Adipose tissue (tissue), 3 donors: ENCODE results near the gene PGLYRP4. TPM values are rescaled to one million over a fixed set of nuclear protein-coding genes. Genes with fewer than 3 reads are reported as not detected.

Experiments used
- H3K27ac ChIP-seq: one replicate; pipeline ENCODE4 v1.5.1; 2013; ENCODE audit warnings: low read depth, low read length
- WGBS, 3 donors: extraction: QIAGEN DNeasy Blood & Tissue Kit; methylation state at CpG; one replicate each; pipeline ENCODE4 v1.1.7; 2013; 5-methylcytosine and 5-hydroxymethylcytosine counted together
- polyA plus RNA-seq, 3 donors: library from polyadenylated mRNA; stranded (reverse); fragments of 200-250 nt; gene quantifications; one replicate each; pipeline ENCODE4 v1.2.3, GENCODE V29; 2013
- donor health status: healthy with polysubstance abuse.
- donor health status: Bipolar disorder and iron deficiency.
- donor health status: healthy.

The PGLYRP4 gene
- polyA plus RNA-seq, 3 donors: not detected

DNA sequence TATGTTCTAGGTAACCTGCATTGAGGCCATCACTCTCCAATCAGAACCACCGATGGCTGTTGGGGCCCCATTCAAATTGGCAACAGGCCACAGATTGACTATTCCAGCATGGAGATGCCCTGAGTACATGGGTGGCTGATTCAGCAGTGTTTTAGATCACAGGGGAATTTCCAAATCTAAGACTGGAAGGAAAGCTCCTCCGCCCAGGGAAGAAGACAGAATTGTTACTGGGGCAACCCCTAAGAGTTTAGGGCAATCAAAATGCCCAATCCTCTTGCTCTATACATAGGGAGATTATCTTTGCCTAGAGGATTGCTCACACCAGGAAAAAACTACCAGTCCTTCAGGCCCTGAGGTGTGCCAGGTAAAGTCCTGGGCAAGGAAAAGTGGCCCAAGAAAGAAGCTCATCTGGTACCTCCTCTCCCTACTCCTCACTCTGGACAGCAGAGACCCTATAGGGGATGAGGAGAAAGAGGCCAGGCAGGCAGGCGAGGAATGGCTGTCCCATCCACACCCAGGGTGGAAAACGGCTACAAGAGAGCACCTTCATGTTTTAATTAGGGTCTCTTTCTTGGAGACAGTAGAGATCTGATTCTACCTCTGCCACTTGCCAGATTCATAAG is 36.4 kb upstream of the PGLYRP4 start:
- 64 to 81% (median 76%) methylated on average over 4 of the region's 4 CpGs for WGBS, 3 donors
- H3K27ac ChIP-seq: no peak overlapping the region

DNA sequence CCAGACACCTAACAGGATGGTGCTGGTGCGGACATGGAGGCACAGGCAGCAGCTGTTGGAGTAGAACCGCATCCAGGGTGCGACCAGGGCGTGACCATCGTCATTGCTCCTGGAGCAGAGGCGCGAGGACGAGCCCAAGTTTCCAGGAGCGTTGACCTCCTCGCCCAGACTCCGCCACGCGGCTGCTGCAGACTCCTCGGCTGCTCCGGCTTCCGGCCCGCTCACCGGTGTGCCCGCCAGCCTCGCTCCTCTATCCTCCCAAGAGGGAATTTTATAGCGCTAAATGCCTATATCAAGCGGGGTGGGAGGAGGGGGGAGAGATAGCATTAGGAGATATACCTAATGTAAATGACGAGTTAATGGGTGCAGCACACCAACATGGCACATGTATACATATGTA is 32.1 kb upstream of the PGLYRP4 start:
- no peak overlapping the region for H3K27ac ChIP-seq
- WGBS, 3 donors: 90 to 93% (median 90%) methylated on average over 23 of the region's 23 CpGs

DNA sequence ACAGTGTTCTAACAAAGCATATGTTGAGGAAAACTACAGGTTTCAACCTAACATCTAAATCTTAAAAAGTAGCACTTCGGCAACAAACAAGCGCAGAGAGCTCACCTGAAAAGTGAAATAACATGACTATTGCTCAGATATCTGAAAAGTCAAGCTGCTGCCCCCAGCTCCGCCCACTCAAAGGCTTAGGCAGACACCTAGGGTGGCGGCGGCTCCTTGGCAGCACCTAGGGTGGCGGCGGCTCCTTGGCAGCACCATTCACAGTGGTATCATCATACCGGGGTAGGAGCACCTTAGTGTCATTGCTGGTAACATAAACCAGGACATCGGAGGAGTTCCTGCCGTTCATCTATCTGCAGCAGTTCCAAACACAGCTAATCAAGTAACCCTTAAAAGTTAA is 30.9 kb upstream of the PGLYRP4 start:
- no peak overlapping the region for H3K27ac ChIP-seq
- WGBS, 3 donors: 87 to 92% (median 91%) methylated on average over 10 of the region's 10 CpGs

DNA sequence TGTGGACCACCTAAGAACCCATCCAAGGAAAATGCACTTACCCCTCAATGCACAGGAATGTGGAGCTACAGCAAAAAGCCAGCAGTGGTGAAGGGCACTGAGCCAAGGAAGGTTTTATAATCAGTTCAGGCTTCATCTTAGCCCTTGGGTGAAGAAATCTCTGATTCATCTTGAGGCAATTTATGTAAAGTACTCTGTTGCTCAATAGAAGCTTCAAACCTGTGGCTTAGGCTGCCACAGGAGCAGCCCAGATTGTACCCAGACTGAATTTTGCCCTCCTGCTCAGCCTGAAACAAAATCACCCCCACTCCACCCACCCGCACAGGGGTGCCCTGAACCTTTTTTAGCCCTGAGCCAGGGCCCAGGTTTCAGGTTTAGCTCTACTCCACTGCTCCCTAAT is 26.9 kb upstream of the PGLYRP4 start, which contains the start of gene S100A12:
S100A12 (minus strand) TSS at position 111 of the 400 bp plus-strand sequence. CDS start 1,029 bp downstream, outside the sequence.
- peak within 1 kb of the TSS; percentile 67 for H3K27ac ChIP-seq
- WGBS, 3 donors: 61 to 81% (median 74%) methylated on average over 1 of the region's 1 CpG

DNA sequence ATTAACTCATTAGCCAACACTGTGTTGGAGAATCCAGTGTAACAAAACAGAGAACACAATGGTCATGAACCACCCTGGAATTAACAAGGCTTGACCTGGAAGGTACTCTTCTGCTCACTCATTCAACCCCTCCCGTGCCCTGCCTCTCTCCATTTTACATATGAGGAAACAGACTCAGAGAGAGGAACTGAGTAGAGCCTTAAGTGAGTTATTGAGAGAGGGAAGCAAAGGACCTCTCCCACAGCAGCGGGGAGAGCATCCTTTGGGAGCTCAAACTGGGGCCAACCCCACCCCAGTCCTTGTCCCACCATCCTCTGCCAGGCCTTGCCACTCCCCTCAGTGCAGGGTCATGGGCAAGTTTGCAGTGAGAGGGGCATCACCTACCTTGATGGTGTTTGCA is 25.4 kb upstream of the PGLYRP4 start:
- 46 to 59% (median 51%) methylated on average over 2 of the region's 2 CpGs for WGBS, 3 donors
- H3K27ac ChIP-seq: no peak overlapping the region

DNA sequence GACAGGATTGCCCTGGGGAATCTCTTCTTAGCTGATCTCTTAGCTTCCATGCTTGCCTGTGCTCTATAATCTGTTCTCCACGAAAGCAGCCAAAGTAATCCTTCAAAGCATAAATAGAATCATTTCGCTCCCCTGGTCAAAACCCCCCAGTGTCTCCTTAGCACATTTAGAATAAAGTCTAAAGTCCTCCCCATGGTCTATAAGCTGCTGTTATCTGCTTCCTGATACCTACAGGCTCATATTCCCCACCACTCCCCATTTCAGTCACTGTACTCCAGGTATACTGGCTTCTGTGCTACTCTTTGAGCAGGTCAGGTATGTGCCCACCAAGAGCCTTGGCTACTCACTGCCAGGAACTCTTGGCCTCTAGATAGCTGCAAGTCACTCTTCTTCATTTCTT is 23.9 kb upstream of the PGLYRP4 start:
- H3K27ac ChIP-seq: no peak overlapping the region
- 78 to 94% (median 93%) methylated on average over 2 of the region's 2 CpGs for WGBS, 3 donors

DNA sequence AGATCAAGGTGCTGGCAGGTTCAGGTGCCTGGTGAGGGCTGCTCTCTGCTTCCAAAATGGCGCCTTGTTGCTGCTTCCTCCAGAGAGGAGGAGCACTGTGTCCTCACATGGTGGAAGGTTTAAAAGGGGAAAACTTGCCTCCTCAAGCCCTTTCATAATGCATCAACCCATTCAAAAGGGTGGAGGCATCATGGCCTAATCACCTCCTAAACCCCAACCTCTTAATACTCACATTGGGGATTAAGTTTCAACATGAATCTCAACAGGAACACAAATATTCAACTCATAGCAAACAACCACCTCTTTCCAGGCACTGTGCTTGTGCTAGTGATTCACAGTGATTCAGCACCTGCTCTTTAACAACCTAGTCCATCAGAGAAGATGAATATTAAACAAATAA is 22.6 kb upstream of the PGLYRP4 start:
- no peak overlapping the region for H3K27ac ChIP-seq
- WGBS, 3 donors: 90 to 100% (median 91%) methylated on average over 1 of the region's 1 CpG

DNA sequence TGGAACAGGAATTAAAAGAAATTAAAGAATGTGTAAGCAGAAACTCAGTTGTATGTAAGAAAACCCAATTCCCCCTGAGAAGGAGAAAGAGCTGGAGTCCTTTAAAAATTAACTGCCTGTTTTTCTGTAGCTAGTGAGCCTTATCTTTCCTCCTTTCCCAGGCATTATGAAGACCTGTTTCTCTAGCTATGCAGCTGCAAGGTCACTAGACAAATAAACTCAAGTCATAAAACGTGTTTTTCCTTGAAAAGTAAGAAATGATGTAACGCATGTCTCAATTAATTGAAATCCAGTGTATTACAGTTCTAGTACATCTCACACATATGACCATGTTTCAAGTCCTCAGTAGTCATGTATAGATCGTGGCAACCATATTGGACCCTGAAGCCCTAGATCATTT is 21.5 kb upstream of the PGLYRP4 start:
- H3K27ac ChIP-seq: no peak overlapping the region
- 51 to 75% (median 73%) methylated on average over 3 of the region's 3 CpGs for WGBS, 3 donors

DNA sequence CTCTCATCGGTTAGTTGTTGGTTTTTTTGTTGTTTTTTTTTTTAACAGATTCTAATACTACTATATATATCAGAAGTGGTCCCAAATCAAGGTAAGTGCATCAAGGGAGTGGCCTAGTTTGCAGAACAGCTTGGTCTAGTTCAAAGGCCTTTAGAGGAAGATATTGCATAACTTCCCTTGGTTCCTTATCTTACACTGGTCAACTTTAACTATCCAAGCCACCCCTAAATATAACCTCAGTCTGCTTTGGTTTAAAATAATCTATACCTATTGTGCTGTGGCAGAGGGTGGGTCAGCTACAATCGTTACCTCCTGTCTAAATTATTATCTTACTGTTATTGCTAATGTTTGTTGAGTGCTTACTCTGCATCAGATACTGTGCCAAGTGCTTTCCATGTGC is 19.9 kb upstream of the PGLYRP4 start:
- WGBS, 3 donors: 50 to 77% (median 56%) methylated on average over 2 of the region's 2 CpGs
- H3K27ac ChIP-seq: no peak overlapping the region

DNA sequence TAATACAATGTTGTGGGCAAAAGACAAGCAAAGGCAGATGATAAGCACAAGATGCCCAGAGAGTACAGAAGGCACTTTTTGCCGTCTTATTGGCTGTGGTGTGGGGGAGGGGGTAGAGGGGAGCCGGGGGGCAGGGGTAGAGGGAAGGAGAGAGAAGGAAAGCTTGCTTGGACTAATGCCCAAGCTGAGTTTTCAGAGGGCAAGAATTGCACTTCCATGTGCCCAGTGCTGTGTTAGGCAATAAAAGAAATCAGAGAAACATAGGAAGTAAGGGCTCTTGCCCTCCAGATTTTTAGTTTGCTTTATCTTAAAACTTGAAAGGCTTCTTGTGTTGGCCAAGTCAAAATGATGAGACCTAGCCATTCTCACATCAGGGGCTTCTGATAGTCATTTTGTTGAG is 18.4 kb upstream of the PGLYRP4 start:
- no peak overlapping the region for H3K27ac ChIP-seq
- 37 to 69% (median 41%) methylated on average over 2 of the region's 2 CpGs for WGBS, 3 donors

DNA sequence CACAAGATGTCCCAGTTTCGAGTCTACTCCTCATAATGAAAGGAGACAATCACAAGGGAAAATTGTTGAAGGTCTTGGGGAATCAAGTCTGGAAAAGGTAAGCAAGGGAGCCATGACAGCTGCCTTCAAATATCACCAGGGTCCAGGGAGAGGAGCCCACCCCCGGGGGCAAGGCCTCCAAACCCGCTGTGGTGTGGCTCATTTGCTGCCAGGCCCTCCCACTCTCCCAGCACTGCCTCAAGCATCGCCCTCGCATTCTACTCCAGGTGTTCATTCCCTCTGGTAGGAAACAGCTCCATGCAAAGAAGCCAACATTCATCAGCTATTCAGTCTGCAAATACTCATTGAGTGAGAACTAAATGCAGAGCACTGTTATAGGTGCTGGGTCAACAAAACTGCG is 17.6 kb upstream of the PGLYRP4 start:
- no peak overlapping the region for H3K27ac ChIP-seq
- WGBS, 3 donors: 63 to 83% (median 83%) methylated on average over 6 of the region's 6 CpGs

DNA sequence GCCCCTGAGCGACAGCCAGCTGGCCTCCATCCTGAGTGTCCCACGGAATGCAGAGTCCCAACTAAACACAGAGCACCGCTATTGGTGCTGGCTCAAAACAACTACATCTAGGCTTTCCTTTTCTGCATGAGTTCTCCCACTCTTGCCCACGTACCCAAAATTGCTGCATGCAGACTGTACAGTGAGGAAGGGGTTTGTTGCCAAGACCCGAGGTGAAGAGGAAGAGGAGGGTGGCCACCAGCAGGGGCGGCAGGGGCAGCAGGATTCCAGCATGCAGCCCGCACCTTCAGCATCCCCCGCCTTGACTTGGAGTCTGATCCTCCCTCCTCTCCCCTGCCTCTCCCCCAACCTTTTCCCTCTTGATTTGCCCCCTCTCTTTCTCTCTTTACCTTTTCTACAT is 17.1 kb upstream of the PGLYRP4 start:
- WGBS, 3 donors: 58 to 64% (median 59%) methylated on average over 8 of the region's 8 CpGs
- no peak overlapping the region for H3K27ac ChIP-seq

DNA sequence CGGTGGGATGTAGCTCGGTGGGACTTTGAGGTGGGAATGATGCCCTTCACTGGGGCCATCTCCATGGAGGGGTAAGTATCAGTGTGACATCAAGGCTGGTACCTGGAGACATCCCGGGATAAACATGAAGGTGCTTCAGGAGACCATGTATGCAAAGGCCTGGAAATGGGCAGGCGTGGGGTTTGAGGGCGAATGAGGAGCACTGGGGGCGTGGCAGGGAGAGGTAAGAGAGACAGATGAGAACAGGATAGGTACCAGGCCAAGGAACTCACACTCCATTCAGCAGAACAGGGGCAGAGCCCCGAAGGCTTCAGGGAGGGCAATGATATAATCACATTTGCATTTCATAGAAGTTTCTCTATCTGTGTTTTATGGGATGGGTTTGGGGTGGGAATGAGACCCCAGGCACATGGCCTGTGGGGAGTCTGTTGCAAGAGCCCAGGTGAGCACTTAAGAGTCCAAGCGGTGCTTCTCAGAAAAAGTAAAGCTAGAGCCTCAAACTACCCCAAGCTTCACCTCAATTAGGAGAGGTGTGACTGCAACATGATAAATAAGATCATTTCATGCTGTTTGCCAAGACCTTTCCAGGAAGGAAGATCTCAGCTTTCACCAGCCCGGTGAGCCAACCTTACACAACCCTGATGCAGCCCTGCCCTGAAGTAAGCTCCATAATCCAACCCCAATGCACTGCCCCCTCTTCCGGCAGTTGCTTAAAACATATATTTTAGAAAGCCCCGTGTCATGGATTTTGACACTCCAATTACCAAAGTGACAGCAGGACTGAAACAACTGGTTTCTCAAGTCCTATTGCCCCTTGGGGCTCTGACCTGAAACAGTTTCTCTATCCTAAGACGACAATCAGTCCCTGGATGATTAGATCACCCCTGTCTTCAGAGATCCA is 16.4 kb upstream of the PGLYRP4 start:
- WGBS, 3 donors: 63 to 71% (median 67%) methylated on average over 12 of the region's 12 CpGs

DNA sequence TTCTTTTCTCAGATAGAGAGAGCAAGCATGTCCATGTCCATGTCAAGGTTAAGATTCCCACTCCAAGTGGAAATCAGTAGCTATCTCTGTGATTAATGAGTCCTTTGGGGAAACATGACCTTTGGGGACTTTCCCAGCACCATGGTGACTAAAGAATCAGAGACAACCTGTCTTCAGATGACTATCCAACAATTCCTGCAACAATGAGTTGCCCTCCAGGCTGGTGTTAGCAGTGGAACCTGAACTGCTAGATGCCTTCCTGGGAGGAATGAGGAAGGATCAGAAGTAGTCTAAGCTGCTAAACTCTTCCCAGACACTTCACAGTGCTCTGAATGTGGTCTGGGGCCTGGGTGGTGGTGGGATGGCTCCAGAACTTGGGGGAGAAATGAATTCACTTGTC is 15.5 kb upstream of the PGLYRP4 start:
- H3K27ac ChIP-seq: no peak overlapping the region

More for the DNA sequence above, 16.4 kb upstream of the PGLYRP4 start:
- no peak overlapping the region for H3K27ac ChIP-seq

DNA sequence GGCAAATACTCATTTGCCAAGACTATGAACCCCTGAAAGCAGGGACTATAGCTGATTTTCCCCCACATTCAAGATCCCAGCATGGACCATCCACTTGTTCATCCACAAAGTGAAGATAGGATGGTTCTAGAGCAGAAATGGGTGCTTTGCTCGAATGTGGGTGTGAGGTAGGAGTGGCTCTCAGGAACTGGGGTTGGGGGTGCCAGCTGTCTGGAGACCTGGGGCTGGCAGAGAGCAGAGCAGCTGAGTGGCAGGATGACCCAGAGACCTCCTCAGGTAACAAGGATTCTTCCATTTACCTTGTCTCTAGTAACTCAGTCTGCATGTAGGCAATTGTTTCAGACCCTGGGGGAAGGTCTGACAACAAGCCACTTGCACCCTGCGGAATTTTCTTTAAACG is 15.0 kb upstream of the PGLYRP4 start:
- peak overlapping the region; percentile 31 for H3K27ac ChIP-seq
- WGBS, 3 donors: 52 to 75% (median 71%) methylated on average over 3 of the region's 3 CpGs

DNA sequence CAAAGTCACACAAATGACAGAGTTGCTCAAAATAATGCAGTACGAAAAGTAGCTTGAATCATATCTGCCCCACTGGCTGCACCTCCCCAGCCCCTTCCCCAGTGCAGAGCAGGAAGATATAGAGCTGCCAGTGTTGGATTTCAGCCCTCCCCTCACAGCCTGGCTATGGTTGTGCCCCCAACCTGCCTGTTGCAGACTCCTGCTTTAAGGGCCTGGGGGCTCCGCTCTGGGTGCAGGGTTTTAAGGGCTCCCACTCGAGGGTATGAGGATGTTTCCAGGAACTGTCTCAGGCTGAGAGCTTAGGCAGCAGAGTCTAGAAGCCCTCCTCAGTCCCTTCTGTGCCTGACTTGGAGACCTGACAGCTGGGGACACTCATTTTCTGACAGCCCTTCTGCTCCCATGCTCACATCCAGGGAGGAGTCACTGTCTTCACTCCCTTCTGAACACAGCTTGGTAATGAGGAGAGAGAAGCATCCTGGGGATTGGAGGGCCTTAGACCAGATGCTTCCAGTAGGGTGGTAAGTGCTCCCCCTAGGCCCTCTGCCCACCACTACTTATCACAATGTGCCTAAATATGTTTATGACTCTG is 13.6 kb upstream of the PGLYRP4 start:
- H3K27ac ChIP-seq: no peak overlapping the region
- WGBS, 3 donors: 80 to 86% (median 82%) methylated on average over 3 of the region's 3 CpGs

DNA sequence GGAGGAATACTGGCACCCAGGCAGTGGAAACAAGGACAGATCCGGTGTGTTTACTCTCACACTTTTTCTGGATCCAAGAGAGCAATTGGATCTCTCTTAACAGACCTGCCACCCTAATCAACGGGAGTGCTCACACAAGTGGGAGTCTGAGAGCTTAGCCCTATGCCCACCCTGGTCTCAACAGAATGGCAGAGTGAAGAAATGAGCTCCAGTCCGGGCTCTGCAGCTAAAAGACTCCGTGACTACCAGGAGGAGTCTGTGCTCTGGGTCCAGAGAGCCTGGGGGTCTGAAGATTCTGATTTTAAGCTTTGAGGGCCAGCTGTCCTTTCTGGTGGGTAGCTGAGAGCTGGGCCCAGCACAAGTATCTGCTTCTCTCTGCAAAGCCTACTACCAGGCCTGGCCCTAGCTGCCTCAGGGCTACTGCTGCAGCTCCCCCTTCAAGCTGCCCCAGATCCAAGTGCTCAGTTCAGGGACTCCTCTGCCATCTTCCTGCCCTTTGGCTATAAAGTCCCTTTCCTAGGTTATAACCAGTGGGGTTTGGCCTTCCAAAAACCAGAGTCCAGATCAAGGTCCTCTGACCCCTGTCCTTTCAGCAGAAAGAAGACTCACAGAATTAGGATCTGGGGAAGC is 13.0 kb upstream of the PGLYRP4 start:
- H3K27ac ChIP-seq: no peak overlapping the region
- WGBS, 3 donors: 73 to 79% (median 79%) methylated on average over 4 of the region's 4 CpGs

DNA sequence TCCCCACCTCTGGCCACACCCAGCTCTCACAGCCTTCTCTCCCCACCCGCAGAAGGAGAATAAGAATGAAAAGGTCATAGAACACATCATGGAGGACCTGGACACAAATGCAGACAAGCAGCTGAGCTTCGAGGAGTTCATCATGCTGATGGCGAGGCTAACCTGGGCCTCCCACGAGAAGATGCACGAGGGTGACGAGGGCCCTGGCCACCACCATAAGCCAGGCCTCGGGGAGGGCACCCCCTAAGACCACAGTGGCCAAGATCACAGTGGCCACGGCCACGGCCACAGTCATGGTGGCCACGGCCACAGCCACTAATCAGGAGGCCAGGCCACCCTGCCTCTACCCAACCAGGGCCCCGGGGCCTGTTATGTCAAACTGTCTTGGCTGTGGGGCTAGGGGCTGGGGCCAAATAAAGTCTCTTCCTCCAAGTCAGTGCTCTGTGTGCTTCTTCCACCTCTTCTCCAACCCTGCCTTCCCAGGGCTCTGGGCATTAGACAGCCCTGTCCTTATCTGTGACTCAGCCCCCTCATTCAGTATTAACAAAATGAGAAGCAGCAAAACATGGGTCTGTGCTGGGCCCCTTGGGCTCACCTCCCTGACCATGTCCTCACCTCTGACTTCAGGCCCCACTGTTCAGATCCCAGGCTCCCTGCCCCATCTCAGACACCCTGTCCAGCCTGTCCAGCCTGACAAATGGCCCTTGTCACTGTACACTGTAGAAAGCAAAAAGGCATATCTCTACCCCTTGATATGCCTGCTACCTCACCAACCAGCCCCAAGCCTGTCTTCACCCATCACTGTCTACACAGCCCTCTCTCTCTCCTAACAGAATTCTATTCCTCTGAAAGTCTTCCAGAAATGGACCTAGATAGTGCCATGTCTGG is 12.2 kb upstream of the PGLYRP4 start:
- H3K27ac ChIP-seq: no peak overlapping the region
- 74 to 88% (median 77%) methylated on average over 11 of the region's 11 CpGs for WGBS, 3 donors
